ENCODE measurements around the gene RFLNA.

- TF ChIP-seq, protein P1, sequence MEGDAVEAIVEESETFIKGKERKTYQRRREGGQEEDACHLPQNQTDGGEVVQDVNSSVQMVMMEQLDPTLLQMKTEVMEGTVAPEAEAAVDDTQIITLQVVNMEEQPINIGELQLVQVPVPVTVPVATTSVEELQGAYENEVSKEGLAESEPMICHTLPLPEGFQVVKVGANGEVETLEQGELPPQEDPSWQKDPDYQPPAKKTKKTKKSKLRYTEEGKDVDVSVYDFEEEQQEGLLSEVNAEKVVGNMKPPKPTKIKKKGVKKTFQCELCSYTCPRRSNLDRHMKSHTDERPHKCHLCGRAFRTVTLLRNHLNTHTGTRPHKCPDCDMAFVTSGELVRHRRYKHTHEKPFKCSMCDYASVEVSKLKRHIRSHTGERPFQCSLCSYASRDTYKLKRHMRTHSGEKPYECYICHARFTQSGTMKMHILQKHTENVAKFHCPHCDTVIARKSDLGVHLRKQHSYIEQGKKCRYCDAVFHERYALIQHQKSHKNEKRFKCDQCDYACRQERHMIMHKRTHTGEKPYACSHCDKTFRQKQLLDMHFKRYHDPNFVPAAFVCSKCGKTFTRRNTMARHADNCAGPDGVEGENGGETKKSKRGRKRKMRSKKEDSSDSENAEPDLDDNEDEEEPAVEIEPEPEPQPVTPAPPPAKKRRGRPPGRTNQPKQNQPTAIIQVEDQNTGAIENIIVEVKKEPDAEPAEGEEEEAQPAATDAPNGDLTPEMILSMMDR (conservative IDR thresholded peaks at IDR 0.05; ENCODE audit: low read length), result no peak
- no peak for TF ChIP-seq EZH2phosphoT487 (IDR thresholded peaks at IDR 0.05; ENCODE audit: borderline replicate concordance)
Measured at GRCh38 chr12:124328636-124329035, 33.7 kb downstream of the RFLNA start.
